SK-N-MC (cell line): Measurements from ENCODE around the gene CDH23.

ENCODE experiments used
- EZH2 ChIP-seq: fragments of 200-600 bp; sonication (generic); IDR thresholded peaks from one replicate; pipeline ENCODE4 v1.6.1; 2017; ENCODE audit warnings: antibody characterized with exemption
- FOXP2 ChIP-seq: optimal IDR thresholded peaks from 2 replicates; pipeline ENCODE3; 2011; ENCODE audit warnings: mild to moderate bottlenecking, moderate library complexity; ENCODE audit not compliant: insufficient read depth; ENCODE audit errors: extremely low read length, control extremely low read depth
- POLR2AphosphoS5 ChIP-seq: IDR thresholded peaks from 2 replicates; pipeline ENCODE4 v1.6.1; 2012; ENCODE audit warnings: mild to moderate bottlenecking, low read depth, low read length, borderline replicate concordance

GRCh38 chr10:71458387-71458786 lies 61.7 kb downstream of the CDH23 start:
- TF ChIP-seq EZH2 (no peak), POLR2AphosphoS5 (no peak), FOXP2 (no peak)
